ENCODE data around the gene ASIC2.

ASIC2 gene

GRCh38 chr17:33154869-33155455 lies 138.1 kb downstream of the ASIC2 start:
- DNase-seq (ENCODE audit: low read depth), result no peak

- DNase-seq (ENCODE audit: low read depth), result no peak
Observed at GRCh38 chr17:33152783-33153182, 140.3 kb downstream of the ASIC2 start.

GRCh38 chr17:33151565-33151964 lies 141.5 kb downstream of the ASIC2 start:
- no peak for DNase-seq (ENCODE audit: low read depth)

GRCh38 chr17:33145941-33146340 lies 147.2 kb downstream of the ASIC2 start:
- DNase-seq (ENCODE audit: low read depth), result no peak

GRCh38 chr17:33144837-33145236 lies 148.3 kb downstream of the ASIC2 start:
- DNase-seq (ENCODE audit: low read depth), result no peak

- no peak for DNase-seq (ENCODE audit: low read depth)
Observed at GRCh38 chr17:33142705-33143299, 150.3 kb downstream of the ASIC2 start.

GRCh38 chr17:33140413-33141099 lies 152.5 kb downstream of the ASIC2 start:
- no peak for DNase-seq (ENCODE audit: low read depth)

GRCh38 chr17:33138627-33139026 lies 154.5 kb downstream of the ASIC2 start:
- no peak for DNase-seq (ENCODE audit: low read depth)

- no peak for DNase-seq (ENCODE audit: low read depth)
Observed at GRCh38 chr17:33137426-33137825, 155.7 kb downstream of the ASIC2 start.

- DNase-seq (ENCODE audit: low read depth), result no peak
Observed at GRCh38 chr17:33135691-33136090, 157.4 kb downstream of the ASIC2 start.

GRCh38 chr17:33131620-33132019 lies 161.5 kb downstream of the ASIC2 start:
- DNase-seq (ENCODE audit: low read depth), result no peak

GRCh38 chr17:33127706-33128105 lies 165.4 kb downstream of the ASIC2 start:
- no peak for DNase-seq (ENCODE audit: low read depth)

- DNase-seq (ENCODE audit: low read depth), result no peak
Observed at GRCh38 chr17:33126086-33126485, 167.0 kb downstream of the ASIC2 start.

GRCh38 chr17:33125552-33125950 lies 167.5 kb downstream of the ASIC2 start:
- DNase-seq (ENCODE audit: low read depth), result no peak

GRCh38 chr17:33124871-33125551 lies 168.1 kb downstream of the ASIC2 start:
- DNase-seq (ENCODE audit: low read depth), result no peak

- no peak for DNase-seq (ENCODE audit: low read depth)
Observed at GRCh38 chr17:33124185-33124584, 168.9 kb downstream of the ASIC2 start.

GRCh38 chr17:33121756-33122155 lies 171.3 kb downstream of the ASIC2 start:
- DNase-seq (ENCODE audit: low read depth), result no peak

GRCh38 chr17:33121272-33121671 lies 171.8 kb downstream of the ASIC2 start:
- no peak for DNase-seq (ENCODE audit: low read depth)

GRCh38 chr17:33120103-33120502 lies 173.0 kb downstream of the ASIC2 start:
- no peak for DNase-seq (ENCODE audit: low read depth)

GRCh38 chr17:33118391-33119075 lies 174.6 kb downstream of the ASIC2 start:
- DNase-seq (ENCODE audit: low read depth), result no peak

- no peak for DNase-seq (ENCODE audit: low read depth)
Observed at GRCh38 chr17:33116021-33116551, 177.0 kb downstream of the ASIC2 start.

- no peak for DNase-seq (ENCODE audit: low read depth)
Observed at GRCh38 chr17:33115366-33115765, 177.7 kb downstream of the ASIC2 start.

Data from stimulated activated CD8-positive, alpha-beta memory T cell treated with anti-CD3 and anti-CD28 coated beads, Interleukin-15, amount 100 ng/mL, for 24 hours (primary cell).